ENCODE measurements around the gene FAM53B.

DNA sequence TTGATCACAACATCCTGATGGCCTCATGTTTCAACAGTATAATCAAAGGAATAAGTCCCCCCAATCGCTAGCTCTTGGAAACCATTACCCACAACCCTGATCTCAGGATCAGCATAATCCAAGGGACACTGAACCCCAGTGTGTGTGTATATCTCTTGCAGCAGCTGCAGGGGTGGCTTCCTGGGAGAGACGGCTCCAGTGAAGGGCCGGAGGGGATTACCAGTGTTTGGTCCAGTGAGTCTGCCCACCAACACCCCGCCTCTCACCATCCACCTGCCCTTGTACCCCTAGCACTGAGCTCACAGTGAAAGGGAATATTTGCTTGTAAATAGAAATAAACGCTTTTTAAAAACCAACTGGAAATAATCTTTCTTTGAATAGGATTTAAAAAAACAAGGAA lies 63.1 kb downstream of the FAM53B start:
- TF ChIP-seq, protein P1, sequence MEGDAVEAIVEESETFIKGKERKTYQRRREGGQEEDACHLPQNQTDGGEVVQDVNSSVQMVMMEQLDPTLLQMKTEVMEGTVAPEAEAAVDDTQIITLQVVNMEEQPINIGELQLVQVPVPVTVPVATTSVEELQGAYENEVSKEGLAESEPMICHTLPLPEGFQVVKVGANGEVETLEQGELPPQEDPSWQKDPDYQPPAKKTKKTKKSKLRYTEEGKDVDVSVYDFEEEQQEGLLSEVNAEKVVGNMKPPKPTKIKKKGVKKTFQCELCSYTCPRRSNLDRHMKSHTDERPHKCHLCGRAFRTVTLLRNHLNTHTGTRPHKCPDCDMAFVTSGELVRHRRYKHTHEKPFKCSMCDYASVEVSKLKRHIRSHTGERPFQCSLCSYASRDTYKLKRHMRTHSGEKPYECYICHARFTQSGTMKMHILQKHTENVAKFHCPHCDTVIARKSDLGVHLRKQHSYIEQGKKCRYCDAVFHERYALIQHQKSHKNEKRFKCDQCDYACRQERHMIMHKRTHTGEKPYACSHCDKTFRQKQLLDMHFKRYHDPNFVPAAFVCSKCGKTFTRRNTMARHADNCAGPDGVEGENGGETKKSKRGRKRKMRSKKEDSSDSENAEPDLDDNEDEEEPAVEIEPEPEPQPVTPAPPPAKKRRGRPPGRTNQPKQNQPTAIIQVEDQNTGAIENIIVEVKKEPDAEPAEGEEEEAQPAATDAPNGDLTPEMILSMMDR (IDR thresholded peaks at IDR 0.05), result no peak
- TF ChIP-seq POLR2A (IDR thresholded peaks at IDR 0.05) (no peak), EP300 (IDR thresholded peaks at IDR 0.05) (no peak), POLR2AphosphoS5 (IDR thresholded peaks at IDR 0.05) (no peak)
